Measurements from ENCODE around the gene TMEM114. TPM values are rescaled to one million over a fixed set of nuclear protein-coding genes. Genes with fewer than 3 reads are reported as not detected.

The TMEM114 gene
- total RNA-seq, 2 donors from 2014 or later = not detected

DNA sequence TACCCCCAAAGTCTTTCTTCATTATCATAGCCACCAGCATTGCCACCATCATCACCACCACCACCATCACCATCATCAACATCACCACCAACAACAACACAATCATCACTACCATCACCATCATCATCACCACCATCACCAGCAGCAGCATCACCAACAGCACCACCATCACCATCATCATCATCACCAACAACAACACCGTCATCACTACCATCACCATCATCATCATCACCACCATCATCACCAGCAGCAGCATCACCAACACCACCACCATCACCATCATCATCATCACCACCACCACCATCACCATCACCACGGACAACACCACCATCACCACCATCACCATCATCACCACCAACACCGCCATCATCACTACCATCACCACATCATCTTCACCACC, 500 bp upstream of the TMEM114 start:
- DNase-seq (no peak), ATAC-seq (no peak)
- Histone ChIP-seq H3K4me1 (peaks cover 16% of the 10 kb centered on the region), H3K36me3 (replicated peaks in 1 of 2; ENCODE audit: insufficient read depth in 1 of 2, low read depth in 2 of 2) (no peaks in the 10 kb centered on the region), H3K4me3 (no peak overlapping the region), H3K27me3 (peaks cover 5 to 25% of the 10 kb centered on the region in 2 donors), H3K9me3 (no peaks in the 10 kb centered on the region), H3K27ac (no peak overlapping the region)
- intact Hi-C loops (cut with DNase I) = no loop called here
- WGBS, 2 donors = 93 to 98% methylated on average over 3 of the region's 3 CpGs
- TF ChIP-seq, protein P1, sequence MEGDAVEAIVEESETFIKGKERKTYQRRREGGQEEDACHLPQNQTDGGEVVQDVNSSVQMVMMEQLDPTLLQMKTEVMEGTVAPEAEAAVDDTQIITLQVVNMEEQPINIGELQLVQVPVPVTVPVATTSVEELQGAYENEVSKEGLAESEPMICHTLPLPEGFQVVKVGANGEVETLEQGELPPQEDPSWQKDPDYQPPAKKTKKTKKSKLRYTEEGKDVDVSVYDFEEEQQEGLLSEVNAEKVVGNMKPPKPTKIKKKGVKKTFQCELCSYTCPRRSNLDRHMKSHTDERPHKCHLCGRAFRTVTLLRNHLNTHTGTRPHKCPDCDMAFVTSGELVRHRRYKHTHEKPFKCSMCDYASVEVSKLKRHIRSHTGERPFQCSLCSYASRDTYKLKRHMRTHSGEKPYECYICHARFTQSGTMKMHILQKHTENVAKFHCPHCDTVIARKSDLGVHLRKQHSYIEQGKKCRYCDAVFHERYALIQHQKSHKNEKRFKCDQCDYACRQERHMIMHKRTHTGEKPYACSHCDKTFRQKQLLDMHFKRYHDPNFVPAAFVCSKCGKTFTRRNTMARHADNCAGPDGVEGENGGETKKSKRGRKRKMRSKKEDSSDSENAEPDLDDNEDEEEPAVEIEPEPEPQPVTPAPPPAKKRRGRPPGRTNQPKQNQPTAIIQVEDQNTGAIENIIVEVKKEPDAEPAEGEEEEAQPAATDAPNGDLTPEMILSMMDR (IDR thresholded peaks at IDR 0.05) = no peak
- TF ChIP-seq POLR2A (IDR thresholded peaks at IDR 0.05) = no peak

DNA sequence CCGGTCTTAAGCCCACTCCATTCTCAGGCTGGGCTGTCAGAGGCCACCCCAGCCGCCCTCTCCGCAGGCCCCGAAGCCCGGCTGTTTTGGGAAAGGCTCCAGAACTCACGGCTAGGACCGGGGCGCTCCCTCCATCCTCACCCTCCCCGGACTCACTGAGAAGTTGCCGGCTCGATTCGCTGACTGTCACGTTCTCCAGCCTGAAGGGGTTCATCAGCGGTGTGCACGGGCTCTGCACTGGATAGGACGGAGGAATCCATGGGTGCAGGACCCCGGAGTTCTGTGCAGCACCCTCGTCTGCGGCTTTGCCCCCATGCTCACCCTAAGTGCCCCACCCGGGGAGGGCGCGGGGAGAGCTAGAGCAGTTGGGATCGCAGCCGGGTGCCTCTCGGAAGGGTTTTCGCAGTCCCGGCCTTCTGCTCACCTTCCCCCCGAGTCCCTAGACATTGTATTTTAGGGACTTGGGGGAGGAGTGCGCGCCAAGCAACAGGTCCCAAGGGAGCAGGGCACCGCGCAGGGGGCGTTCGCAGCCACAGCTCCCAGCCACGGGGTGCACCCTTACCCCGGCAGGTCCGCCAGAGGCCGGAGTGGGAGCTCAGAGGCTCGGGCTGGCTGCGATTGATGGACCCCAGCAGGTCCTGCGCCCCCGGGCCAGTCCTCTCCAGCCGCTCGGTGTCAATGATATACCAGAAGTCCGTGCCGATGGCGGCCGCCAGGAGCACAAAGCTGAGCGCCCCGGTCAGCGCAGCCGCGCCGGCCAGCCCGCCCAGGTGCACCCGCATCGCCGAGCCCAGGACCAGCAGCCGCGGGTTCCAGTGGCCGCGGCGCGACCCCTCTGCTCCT, 1.0 kb downstream of the TMEM114 start:
- H3K4me1 ChIP-seq = peaks cover 16% of the 10 kb centered on the region
- peak in 3 of 4 donors; percentile 17 to 38 (median 24) for DNase-seq
- H3K9me3 ChIP-seq = no peaks in the 10 kb centered on the region
- H3K27ac ChIP-seq = no peak overlapping the region
- ATAC-seq = peak; percentile 52
- no peaks in the 10 kb centered on the region for H3K36me3 ChIP-seq (replicated peaks in 1 of 2; ENCODE audit: insufficient read depth in 1 of 2, low read depth in 2 of 2)
- TF ChIP-seq POLR2A (IDR thresholded peaks at IDR 0.05) = no peak
- TF ChIP-seq, protein P1 (IDR thresholded peaks at IDR 0.05) = peak in 4 of 7 experiments; percentile 6 to 28 (median 11)
- H3K27me3 ChIP-seq = peaks cover 5 to 25% of the 10 kb centered on the region in 2 donors
- intact Hi-C loops (cut with DNase I) = no loop called here
- no peak overlapping the region for H3K4me3 ChIP-seq
- WGBS, 2 donors = 0 to 1% methylated on average over 22 to 61 of the region's 64 CpGs

DNA sequence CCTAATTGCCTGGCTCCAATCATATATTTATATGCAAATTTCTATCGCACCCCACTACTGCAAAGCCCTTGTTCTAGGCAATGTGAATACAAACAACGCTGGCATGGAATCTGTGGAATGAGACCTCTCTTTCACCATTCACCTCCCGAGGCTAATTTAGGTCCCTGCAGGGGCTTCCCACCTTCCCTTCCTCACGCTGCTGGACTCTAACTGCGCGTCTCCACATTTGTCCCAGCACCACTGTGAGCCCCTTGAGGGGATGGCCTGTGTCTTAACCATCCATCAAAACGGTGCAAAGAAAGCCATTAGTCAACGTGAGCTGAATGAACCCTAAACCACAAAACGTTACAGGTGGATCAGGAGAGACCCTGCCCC, 1.6 kb downstream of the TMEM114 start:
- TF ChIP-seq, protein P1 (IDR thresholded peaks at IDR 0.05) = no peak
- no peak for TF ChIP-seq POLR2A (IDR thresholded peaks at IDR 0.05)
- H3K27me3 ChIP-seq = peaks cover 5 to 25% of the 10 kb centered on the region in 2 donors
- WGBS, 2 donors = 16 to 22% methylated on average over 8 to 9 of the region's 9 CpGs

DNA sequence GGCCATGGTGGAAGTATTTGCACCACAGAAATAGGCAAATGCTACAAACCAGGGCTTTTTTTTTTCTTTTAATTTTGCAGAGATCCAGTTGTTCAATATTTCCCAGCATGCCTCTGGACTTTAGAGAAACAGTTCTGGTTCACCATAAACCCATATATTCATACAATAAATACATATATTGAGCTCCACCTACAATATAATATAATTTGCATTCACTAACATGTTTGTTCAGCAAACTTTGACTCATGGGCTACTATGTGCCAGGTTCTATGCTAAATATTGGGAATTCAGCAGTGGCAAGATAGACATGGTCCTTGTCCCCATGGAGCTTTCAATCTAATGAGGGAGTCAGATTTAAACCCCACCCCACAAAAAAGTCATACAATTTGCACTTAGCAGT, 3.2 kb downstream of the TMEM114 start:
- ATAC-seq (no peak), DNase-seq (no peak)
- Histone ChIP-seq H3K27me3 (peaks cover 5 to 25% of the 10 kb centered on the region in 2 donors), H3K36me3 (replicated peaks in 1 of 2; ENCODE audit: insufficient read depth in 1 of 2, low read depth in 2 of 2) (no peaks in the 10 kb centered on the region), H3K4me1 (peaks cover 16% of the 10 kb centered on the region), H3K4me3 (no peak overlapping the region), H3K9me3 (no peaks in the 10 kb centered on the region), H3K27ac (no peak overlapping the region)
- TF ChIP-seq POLR2A (IDR thresholded peaks at IDR 0.05) = no peak
- TF ChIP-seq, protein P1 (IDR thresholded peaks at IDR 0.05) = no peak
- intact Hi-C loops (cut with DNase I) = no loop called here

More for the DNA sequence above, 1.6 kb downstream of the TMEM114 start:
- Histone ChIP-seq H3K27ac (no peak overlapping the region), H3K36me3 (replicated peaks in 1 of 2; ENCODE audit: insufficient read depth in 1 of 2, low read depth in 2 of 2) (no peaks in the 10 kb centered on the region), H3K4me1 (peaks cover 16% of the 10 kb centered on the region), H3K4me3 (no peak overlapping the region), H3K9me3 (no peaks in the 10 kb centered on the region)
- intact Hi-C loops (cut with DNase I) = no loop called here
- ATAC-seq (no peak), DNase-seq (no peak)

GRCh38 chr16:8585857-8586256, 4.5 kb downstream of the TMEM114 start:
- intact Hi-C loops (cut with DNase I) = no loop called here
- TF ChIP-seq POLR2A (IDR thresholded peaks at IDR 0.05) = no peak
- Histone ChIP-seq H3K4me3 (no peak overlapping the region), H3K27me3 (peaks cover 5 to 25% of the 10 kb centered on the region in 2 donors), H3K4me1 (peaks cover 16% of the 10 kb centered on the region), H3K9me3 (no peaks in the 10 kb centered on the region), H3K27ac (no peak overlapping the region), H3K36me3 (replicated peaks in 1 of 2; ENCODE audit: insufficient read depth in 1 of 2, low read depth in 2 of 2) (no peaks in the 10 kb centered on the region)
- DNase-seq = no peak
- ATAC-seq = no peak
- WGBS, 2 donors = 78 to 83% methylated on average over 3 of the region's 3 CpGs
